ENCODE measurements around the gene TBCE.

DNA sequence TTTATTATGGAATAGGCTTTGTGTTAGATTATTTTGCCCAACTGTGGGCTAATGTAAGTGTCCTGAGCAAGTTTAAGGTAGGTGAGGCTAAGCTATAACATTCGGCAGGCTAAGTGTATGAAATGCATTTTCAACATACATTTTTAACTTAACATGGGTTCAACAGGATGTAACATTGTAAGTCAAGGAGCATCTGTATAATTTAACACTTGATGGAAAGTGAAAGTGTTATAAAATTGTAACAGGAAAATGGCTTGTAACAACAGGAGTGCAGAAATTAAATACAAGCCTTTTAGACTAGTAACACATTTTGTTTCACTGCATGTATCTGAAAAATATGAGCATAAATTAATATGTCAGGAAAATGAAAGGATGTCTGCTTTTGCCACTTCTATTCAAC, 94.7 kb downstream of the TBCE start:
- TF ChIP-seq CTCF (IDR thresholded peaks at IDR 0.05) (no peak), POLR2A (IDR thresholded peaks at IDR 0.05) (no peak)

Data from lower leg skin (tissue), 3 donors.